Activated naive CD4-positive, alpha-beta T cell treated with anti-CD3 and anti-CD28 coated beads, Interleukin-2, amount 10 ng/mL, durations not matched to agents 7 days and 5 days (primary cell): ENCODE data around the gene JAZF1.

Source experiments
- CTCF ChIA-PET: fragments of 350-600 bp; sonication (Branson Sonifier 250); formaldehyde crosslinking; loops from one replicate; lab custom pipeline; 2021; ENCODE audit warnings: antibody characterized with exemption; lab: Charles Lee
- DNase-seq: peaks from one replicate; pipeline ENCODE4 v3.0.0-alpha.2; 2020
- H3K27ac Mint-ChIP-seq: one replicate; pipeline ENCODE4 v1.8.0; 2021; ENCODE audit warnings: mild to moderate bottlenecking, moderate library complexity, mixed read lengths
- H3K27me3 Mint-ChIP-seq: one replicate; pipeline ENCODE4 v1.8.0; 2021; ENCODE audit warnings: mild to moderate bottlenecking, mixed read lengths
- H3K36me3 Mint-ChIP-seq: one replicate; pipeline ENCODE4 v1.8.0; 2021; ENCODE audit warnings: mixed read lengths
- H3K4me1 Mint-ChIP-seq: one replicate; pipeline ENCODE4 v1.8.0; 2021; ENCODE audit warnings: mixed read lengths
- H3K4me3 Mint-ChIP-seq: one replicate; pipeline ENCODE4 v1.8.0; 2021; ENCODE audit warnings: mild to moderate bottlenecking, moderate library complexity, mixed read lengths
- H3K9me3 Mint-ChIP-seq: one replicate; pipeline ENCODE4 v1.8.0; 2021; ENCODE audit warnings: mixed read lengths

Gene JAZF1

DNA sequence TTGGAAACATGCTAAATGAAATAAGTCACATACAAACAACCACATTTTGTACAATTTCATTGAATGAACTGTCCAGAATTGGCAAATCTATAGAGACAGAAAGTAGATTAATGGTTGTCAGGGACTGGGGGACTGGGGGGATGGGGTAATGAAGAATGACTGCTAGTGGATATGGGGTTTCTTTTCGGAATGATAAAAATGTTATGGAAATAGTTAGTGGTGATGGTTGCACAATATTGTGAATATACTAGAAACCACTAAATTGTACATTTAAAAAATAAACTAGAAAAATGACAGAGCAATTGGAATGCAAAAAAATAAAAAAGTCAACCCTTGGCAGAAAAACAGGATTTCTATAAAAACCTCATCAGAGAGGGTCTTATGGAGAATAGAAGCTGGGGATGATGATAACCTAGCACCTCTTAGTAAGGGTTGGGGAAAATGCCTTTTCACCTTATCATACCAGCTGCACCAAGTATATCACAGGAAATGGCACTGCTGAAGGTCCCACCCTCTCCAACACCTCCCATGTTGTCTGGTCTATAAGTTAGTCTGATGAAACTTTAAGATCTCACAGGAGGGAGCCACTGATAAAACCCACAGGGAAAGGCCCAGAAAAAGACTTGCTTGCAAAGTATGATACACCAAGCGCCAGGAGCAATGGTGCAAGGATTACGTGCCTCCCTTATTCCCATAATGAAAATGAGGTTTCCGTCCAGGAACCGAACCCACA is 23.1 kb upstream of the JAZF1 start:
- H3K9me3 Mint-ChIP-seq: peaks cover 11% of the 10 kb centered on the region
- no peak for DNase-seq
- no peaks in the 10 kb centered on the region for H3K36me3 Mint-ChIP-seq
- peaks cover 20% of the 10 kb centered on the region for H3K27me3 Mint-ChIP-seq
- H3K4me1 Mint-ChIP-seq: peaks cover 20% of the 10 kb centered on the region
- no peak overlapping the region for H3K4me3 Mint-ChIP-seq
- no peak overlapping the region for H3K27ac Mint-ChIP-seq
- CTCF ChIA-PET: no interaction called here

DNA sequence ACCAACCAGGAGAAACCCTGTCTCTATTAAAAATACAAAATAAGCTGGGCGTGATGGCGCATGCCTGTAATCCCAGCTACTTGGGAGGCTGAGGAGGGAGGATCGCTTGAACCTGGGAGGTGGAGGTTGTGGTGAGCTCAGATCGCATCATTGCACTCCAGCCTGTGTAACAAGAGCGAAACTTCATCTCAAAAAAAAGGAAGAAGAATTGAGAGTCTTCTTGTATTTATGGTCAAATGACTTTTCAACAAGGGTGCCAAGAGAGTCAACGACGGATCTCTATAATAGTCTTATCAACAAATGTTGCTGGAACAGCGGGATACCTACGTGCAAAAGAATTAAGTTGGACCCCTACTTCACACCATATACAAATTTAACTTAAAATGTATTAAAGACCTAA is 21.6 kb upstream of the JAZF1 start:
- Mint-ChIP-seq H3K27me3 (peaks cover 20% of the 10 kb centered on the region), H3K27ac (no peak overlapping the region), H3K9me3 (peaks cover 5% of the 10 kb centered on the region), H3K36me3 (no peaks in the 10 kb centered on the region), H3K4me1 (peaks cover 8% of the 10 kb centered on the region), H3K4me3 (no peak overlapping the region)
- CTCF ChIA-PET: no interaction called here
- DNase-seq: no peak

DNA sequence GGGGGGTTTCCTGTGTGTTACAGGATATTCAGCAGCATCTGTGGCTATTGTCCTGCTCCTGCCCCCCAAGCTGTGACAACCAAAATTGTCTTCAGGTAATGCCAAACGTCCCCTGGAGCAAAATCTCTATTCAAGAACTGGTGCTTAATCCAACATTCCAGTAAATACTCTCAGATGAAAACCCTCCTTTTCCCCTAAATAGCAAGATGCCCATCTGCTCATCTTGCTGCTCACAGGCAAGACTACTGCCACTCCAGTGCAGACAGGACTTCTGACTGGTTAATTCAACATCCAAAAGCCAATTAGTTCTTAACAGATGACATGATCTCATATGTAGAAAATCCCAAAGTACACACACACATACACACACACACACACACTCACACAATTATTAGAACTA is 20.5 kb upstream of the JAZF1 start:
- H3K9me3 Mint-ChIP-seq: no peaks in the 10 kb centered on the region
- H3K36me3 Mint-ChIP-seq: no peaks in the 10 kb centered on the region
- no peak overlapping the region for H3K4me3 Mint-ChIP-seq
- peaks cover 22% of the 10 kb centered on the region for H3K27me3 Mint-ChIP-seq
- DNase-seq: no peak
- no peak overlapping the region for H3K27ac Mint-ChIP-seq
- CTCF ChIA-PET: no interaction called here
- H3K4me1 Mint-ChIP-seq: no peaks in the 10 kb centered on the region

DNA sequence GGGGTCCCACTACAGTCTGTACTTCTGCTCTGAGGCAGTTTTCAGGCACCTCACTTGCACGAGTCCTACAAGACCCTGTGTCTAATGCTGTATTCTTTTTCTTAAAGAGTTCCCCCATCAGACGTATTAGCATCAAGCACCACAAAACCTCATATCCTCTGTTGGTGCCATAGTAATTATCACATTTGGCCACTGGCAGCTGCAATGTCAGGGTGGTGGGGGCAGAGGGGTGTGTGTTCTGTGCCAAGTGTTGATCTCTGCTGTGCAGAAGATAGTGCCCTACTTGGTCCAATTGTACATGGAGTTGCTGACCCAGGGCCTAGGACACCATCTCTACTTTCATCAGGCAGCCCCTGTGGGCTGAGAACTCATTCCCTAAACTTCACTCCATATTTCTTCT is 20.0 kb upstream of the JAZF1 start:
- Mint-ChIP-seq H3K36me3 (no peaks in the 10 kb centered on the region), H3K27ac (no peak overlapping the region), H3K27me3 (peaks cover 26% of the 10 kb centered on the region), H3K4me1 (no peaks in the 10 kb centered on the region), H3K9me3 (no peaks in the 10 kb centered on the region), H3K4me3 (no peak overlapping the region)
- DNase-seq: no peak
- CTCF ChIA-PET: no interaction called here

DNA sequence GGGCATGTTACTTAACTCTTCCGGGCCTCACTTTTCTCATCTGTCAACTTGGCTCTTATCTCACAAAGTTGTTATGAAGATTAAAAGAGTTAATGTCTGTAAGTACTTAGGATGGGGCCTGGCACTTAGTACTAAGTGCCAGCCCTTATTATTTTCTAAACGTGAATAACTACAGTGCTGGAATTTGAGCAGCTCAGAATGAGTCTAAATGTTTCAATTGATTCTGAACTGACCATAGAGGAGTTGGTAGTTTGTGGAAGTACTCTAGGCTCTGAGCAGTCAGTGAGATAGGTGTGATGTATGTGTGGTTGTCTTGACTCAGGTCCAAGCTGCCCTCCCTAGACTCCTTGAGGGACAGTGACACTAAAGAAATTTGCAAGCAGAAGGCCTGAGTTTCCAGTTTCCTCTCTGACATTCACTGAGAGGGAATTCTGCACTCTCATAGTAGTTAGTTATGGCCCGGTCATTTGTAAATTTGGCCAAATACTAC is 18.5 kb upstream of the JAZF1 start:
- no peaks in the 10 kb centered on the region for H3K9me3 Mint-ChIP-seq
- H3K27me3 Mint-ChIP-seq: peaks cover 34% of the 10 kb centered on the region
- H3K4me3 Mint-ChIP-seq: no peak overlapping the region
- no peak overlapping the region for H3K27ac Mint-ChIP-seq
- H3K36me3 Mint-ChIP-seq: no peaks in the 10 kb centered on the region
- CTCF ChIA-PET: no interaction called here
- H3K4me1 Mint-ChIP-seq: no peaks in the 10 kb centered on the region
- DNase-seq: no peak

DNA sequence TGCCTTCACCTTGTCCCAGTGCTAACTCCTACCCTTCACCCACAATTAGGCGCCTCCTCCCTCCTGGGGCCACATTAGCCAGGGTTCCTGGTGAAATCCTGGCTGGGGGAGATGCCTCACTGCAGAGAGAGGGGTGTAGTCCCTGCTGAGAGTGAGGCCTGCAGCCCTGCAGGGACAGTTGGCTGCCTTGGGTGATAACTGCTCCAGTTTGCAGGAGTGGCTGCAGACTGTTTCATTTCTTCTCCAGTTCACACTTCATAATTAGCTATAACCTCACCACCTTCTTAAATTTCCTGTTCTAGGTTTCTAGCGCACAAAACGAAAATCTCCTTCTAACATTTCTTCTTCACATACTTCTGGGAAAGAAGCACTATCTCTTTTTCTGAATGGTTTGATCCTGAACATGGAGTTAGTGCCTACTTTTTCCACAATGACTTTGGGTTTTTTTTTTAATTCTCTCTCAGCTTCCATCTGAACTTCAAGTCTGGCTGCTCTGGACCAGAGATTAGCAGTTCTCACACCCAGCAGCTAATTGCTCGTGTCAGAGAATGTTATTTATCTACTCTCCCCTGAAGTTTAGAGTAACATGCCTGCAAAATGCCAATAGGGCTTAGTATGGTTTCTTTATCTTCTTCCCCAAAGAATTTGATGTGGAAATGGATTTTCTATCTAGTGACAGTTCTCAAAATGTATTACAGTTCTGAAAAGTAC is 15.5 kb upstream of the JAZF1 start:
- H3K4me1 Mint-ChIP-seq: no peaks in the 10 kb centered on the region
- no peaks in the 10 kb centered on the region for H3K36me3 Mint-ChIP-seq
- H3K9me3 Mint-ChIP-seq: no peaks in the 10 kb centered on the region
- H3K4me3 Mint-ChIP-seq: no peak overlapping the region
- peaks cover 34% of the 10 kb centered on the region for H3K27me3 Mint-ChIP-seq
- no peak overlapping the region for H3K27ac Mint-ChIP-seq
- CTCF ChIA-PET: interaction anchor here (1.0 kb wide), 1 partner anchor 100 kb away, joined by 3 read pairs; no protein-coding TSS in a partner anchor
- DNase-seq: no peak

DNA sequence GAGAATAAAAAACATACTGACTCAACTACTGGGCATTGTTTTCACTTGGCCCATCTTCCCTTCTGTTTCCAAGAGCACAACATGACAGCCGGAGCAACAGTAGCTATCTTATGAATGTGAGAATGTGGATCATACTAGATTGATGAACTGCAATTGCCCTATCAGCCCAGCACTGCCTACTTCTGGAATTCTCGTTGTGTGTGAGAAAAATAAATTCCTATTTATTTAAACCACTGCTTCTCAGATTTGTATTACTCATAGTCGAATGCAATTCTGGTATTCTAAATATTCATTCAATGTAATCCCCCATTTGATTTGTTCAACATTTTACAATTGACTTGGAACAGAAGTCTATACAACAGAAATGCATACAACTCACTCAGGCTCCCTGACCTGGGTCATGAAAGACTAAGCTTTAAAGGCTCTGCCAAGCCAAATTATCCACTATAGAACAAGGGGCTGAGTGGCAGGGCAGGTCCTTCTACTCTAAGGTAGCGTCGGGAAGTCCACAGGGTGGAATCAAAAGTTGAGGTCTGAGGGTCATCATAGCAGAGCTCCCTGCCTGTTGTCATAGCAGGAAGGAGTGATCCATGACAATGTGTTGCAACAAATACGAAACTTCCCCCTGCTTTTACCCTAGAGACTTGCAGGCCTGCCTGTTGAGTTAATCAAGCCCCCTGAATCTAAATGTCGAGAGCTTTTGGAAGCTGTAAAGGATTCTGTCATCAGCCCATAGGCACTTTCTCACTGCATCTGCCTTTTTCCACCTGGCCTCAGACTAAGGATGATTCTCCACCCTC is 12.4 kb upstream of the JAZF1 start:
- CTCF ChIA-PET: no interaction called here
- H3K4me1 Mint-ChIP-seq: no peaks in the 10 kb centered on the region
- H3K27me3 Mint-ChIP-seq: peaks cover 30% of the 10 kb centered on the region
- no peak for DNase-seq
- no peak overlapping the region for H3K27ac Mint-ChIP-seq
- H3K4me3 Mint-ChIP-seq: no peak overlapping the region
- no peaks in the 10 kb centered on the region for H3K36me3 Mint-ChIP-seq
- H3K9me3 Mint-ChIP-seq: no peaks in the 10 kb centered on the region

DNA sequence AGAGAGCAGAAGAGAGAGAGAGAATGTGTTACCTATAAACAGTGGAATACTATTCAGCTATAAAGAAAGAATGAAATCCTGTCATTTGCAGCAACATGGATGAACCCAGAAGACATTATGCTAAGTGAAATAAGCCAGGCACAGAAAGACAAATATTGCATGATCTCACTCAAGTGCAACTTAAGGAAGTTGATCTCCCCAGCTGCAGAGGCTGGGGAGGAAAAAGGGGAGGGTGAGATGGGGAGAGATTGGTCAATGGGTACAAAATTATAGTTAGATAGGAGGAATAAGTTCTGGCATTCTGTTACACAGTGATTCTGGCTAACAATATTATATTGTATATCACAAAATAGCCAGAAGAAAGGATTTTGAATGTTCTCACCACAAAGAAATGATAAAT is 11.2 kb upstream of the JAZF1 start:
- DNase-seq: no peak
- Mint-ChIP-seq H3K9me3 (no peaks in the 10 kb centered on the region), H3K4me3 (no peak overlapping the region), H3K36me3 (no peaks in the 10 kb centered on the region), H3K27me3 (peaks cover 30% of the 10 kb centered on the region), H3K4me1 (no peaks in the 10 kb centered on the region), H3K27ac (no peak overlapping the region)
- CTCF ChIA-PET: no interaction called here

DNA sequence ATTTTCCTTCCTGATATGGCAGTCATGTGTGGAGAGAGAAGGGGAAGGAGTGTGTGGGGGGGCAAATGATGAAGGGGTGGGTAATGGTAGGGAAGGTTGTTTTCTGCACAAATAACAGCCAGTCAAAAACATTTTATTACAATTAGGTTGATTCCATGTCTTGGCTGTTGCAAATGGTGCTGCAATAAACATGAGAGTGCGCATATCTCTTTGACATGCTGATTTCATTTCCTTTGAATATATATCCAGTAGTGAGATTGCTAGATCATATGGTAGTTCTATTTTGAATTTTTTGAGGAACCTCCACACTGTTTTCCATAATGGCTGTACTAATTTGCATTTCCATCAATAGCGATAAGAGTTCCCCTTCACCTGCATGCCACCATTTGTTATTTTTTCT is 10.6 kb upstream of the JAZF1 start:
- Mint-ChIP-seq H3K9me3 (no peaks in the 10 kb centered on the region), H3K27ac (no peak overlapping the region), H3K27me3 (peaks cover 29% of the 10 kb centered on the region), H3K4me3 (no peak overlapping the region), H3K4me1 (no peaks in the 10 kb centered on the region), H3K36me3 (no peaks in the 10 kb centered on the region)
- no peak for DNase-seq
- CTCF ChIA-PET: no interaction called here

DNA sequence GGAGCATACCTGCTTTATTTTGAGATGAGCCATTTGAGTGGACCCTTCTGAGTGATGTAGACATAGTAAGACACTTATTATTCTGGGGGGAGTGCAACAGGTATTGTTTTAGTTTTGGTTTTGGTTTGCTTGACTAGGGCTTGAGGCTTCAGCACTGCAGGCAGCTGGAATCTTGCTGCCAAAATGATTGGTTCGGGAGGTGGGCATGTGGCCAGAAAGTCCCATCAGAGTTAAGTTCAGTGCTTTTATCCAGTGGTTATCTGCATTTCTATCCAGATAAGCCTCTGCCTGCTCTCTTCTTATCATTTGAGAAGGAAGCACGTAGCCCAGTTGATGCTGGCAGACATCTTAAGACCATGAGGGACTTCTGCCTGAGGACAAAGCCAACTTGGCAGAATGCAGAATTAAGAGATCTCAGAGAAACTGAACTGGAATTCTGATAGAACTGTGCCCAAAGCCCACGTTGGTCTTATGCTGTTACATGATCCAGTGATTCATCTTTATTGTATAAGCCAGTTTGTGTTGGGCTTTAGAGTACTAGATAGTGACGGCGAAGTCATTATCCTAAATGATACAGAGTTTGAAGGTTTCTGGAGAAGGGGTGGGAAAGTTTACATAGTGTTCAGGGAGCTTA is 9.6 kb upstream of the JAZF1 start:
- H3K4me3 Mint-ChIP-seq: no peak overlapping the region
- H3K27ac Mint-ChIP-seq: no peak overlapping the region
- peaks cover 30% of the 10 kb centered on the region for H3K27me3 Mint-ChIP-seq
- H3K4me1 Mint-ChIP-seq: no peaks in the 10 kb centered on the region
- H3K9me3 Mint-ChIP-seq: no peaks in the 10 kb centered on the region
- CTCF ChIA-PET: no interaction called here
- no peak for DNase-seq
- H3K36me3 Mint-ChIP-seq: no peaks in the 10 kb centered on the region

DNA sequence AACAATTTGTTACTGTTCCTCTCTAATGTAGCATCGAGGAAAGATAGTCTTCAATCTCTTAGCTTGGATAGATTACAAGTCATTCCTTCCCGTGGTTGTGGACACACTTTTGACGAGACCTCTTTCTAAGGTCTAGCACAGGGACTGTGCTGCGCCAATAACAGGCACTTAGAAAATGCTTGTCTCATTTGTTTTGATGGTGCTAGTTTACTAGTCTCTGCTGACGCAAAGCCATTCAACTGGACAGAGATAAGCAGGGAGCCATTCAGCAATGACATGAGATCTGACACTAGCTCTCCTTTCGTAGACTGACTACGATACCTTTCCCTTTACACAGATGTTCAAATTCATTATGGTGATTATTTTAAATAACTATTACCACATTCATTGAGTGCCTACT is 6.4 kb upstream of the JAZF1 start:
- Mint-ChIP-seq H3K4me1 (no peaks in the 10 kb centered on the region), H3K27ac (no peak overlapping the region), H3K27me3 (peaks cover 43% of the 10 kb centered on the region), H3K9me3 (no peaks in the 10 kb centered on the region), H3K4me3 (no peak overlapping the region), H3K36me3 (no peaks in the 10 kb centered on the region)
- DNase-seq: no peak
- CTCF ChIA-PET: interaction anchor here (0.9 kb wide), 1 partner anchor 109 kb away, joined by 3 read pairs; no protein-coding TSS in a partner anchor

DNA sequence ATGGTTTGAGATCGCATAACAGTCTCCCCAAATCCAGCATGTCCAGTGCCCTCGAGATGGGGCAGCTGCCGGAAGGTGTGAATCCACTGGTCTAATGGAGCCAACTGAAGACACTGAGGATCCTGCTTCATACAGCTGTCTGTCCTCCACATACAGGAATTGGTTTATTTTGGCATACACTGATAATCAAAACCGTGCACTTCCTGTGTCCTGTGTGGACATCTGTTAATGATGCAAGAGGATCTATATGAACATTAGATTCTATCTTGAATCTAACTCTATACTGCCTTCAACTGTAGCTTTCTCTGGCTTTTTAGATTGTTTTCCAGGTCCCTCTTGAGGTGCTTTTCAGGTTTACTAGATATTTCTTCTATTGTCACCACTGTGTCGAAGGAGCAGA is 3.0 kb upstream of the JAZF1 start:
- Mint-ChIP-seq H3K4me1 (peaks cover 10% of the 10 kb centered on the region), H3K9me3 (no peaks in the 10 kb centered on the region), H3K27ac (no peak overlapping the region), H3K36me3 (no peaks in the 10 kb centered on the region), H3K27me3 (peaks cover 43% of the 10 kb centered on the region), H3K4me3 (no peak overlapping the region)
- no peak for DNase-seq
- CTCF ChIA-PET: interaction anchor here (0.9 kb wide), 1 partner anchor 128 kb away, joined by 3 read pairs; no protein-coding TSS in a partner anchor

DNA sequence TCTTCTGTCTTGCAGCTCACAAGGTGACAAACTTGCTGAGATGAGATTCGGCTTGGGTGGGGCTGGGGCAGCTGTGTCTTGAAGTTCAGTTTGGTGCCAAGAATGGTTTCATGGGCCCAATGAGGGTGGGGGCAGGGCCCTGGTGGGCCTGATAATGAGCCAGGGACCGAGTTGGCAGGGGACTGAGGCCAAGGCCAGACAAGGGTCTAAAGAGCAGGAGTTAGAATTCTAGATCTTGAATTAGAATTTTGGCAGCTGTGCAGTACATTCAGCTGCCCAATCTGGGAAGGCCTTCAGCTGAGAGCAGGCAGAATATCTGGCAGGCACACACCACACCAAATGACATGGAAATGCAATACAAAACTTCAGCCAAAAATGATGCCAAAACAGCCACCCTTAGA is 1.5 kb upstream of the JAZF1 start:
- no peak for DNase-seq
- CTCF ChIA-PET: no interaction called here
- no peaks in the 10 kb centered on the region for H3K9me3 Mint-ChIP-seq
- H3K36me3 Mint-ChIP-seq: no peaks in the 10 kb centered on the region
- no peak overlapping the region for H3K4me3 Mint-ChIP-seq
- H3K27ac Mint-ChIP-seq: peak overlapping the region; percentile 16
- H3K27me3 Mint-ChIP-seq: peaks cover 44% of the 10 kb centered on the region
- H3K4me1 Mint-ChIP-seq: peaks cover 11% of the 10 kb centered on the region

DNA sequence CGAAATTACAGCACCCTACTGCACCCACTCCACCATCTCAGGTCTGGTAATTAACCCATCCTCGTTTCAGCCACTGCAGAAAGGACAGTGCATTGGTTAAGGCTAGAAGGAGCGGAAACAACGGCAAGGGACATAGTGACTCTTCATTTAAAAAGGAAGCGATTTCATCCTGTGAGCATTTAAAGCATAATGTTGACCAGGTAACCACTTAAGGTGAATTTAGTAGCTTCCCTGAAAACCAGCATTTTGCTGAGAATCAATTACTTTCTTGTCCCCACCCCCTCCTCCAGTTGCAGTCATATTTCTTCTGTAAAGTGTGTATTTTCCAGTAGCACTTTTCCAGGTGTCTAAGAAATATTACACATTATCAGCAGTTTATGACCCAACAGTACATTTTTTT is 821 bp upstream of the JAZF1 start:
- Mint-ChIP-seq H3K27ac (no peak overlapping the region), H3K4me3 (peak overlapping the region; percentile 79), H3K27me3 (peaks cover 44% of the 10 kb centered on the region)

More for the DNA sequence above, 821 bp upstream of the JAZF1 start:
- H3K4me1 Mint-ChIP-seq: peaks cover 11% of the 10 kb centered on the region
- CTCF ChIA-PET: no interaction called here
- DNase-seq: no peak
- no peaks in the 10 kb centered on the region for H3K9me3 Mint-ChIP-seq
- no peaks in the 10 kb centered on the region for H3K36me3 Mint-ChIP-seq
